Fibroblast of lung (primary cell): Measurements from ENCODE around the gene KDM2B.

Experiments used
- EZH2 ChIP-seq: IDR thresholded peaks from 2 replicates; pipeline ENCODE4 v1.5.1; 2012; ENCODE audit warnings: low read length, control low read depth, mild to moderate bottlenecking; ENCODE audit errors: missing control alignments
- TF ChIP-seq, protein P1 (sequence below), 2 donors: IDR thresholded peaks in 1 of 2; conservative IDR thresholded peaks in 1 of 2; 1 replicate in 1 of 2; 2 replicates in 1 of 2; pipeline ENCODE4 v1.5.1; 2011 to 2012; ENCODE audit warnings: low read length in 2 of 2, control low read depth in 1 of 2, inconsistent platforms in 1 of 2, low read depth in 1 of 2, mild to moderate bottlenecking in 1 of 2

DNA sequence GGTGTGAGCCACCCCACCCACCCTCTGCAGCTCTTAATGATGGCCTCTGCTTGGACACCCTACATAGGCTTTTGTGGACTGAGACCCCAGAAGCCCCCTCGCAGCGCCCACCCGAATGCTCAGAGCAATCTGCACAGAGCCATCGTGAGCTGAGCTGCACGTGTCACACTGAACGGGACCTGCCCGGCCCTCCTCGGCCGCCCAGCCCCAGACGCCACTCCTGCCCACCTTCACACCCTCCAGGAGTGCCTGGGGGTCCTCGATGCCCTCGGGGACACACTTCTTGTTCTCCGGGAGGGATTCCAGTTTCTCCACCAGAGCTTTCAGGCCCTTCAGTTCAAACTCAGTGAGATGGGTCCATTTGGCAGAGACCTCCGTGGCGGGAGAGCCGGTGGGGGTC lies 71.5 kb downstream of the KDM2B start:
- TF ChIP-seq, protein P1, sequence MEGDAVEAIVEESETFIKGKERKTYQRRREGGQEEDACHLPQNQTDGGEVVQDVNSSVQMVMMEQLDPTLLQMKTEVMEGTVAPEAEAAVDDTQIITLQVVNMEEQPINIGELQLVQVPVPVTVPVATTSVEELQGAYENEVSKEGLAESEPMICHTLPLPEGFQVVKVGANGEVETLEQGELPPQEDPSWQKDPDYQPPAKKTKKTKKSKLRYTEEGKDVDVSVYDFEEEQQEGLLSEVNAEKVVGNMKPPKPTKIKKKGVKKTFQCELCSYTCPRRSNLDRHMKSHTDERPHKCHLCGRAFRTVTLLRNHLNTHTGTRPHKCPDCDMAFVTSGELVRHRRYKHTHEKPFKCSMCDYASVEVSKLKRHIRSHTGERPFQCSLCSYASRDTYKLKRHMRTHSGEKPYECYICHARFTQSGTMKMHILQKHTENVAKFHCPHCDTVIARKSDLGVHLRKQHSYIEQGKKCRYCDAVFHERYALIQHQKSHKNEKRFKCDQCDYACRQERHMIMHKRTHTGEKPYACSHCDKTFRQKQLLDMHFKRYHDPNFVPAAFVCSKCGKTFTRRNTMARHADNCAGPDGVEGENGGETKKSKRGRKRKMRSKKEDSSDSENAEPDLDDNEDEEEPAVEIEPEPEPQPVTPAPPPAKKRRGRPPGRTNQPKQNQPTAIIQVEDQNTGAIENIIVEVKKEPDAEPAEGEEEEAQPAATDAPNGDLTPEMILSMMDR (conservative IDR thresholded peaks at IDR 0.05 in 1 of 2, IDR thresholded peaks at IDR 0.05 in 1 of 2; ENCODE audit: low read depth in 1 of 2, low read length in 2 of 2): no peak
- no peak for TF ChIP-seq EZH2
